Measurements from ENCODE around the gene LINGO1. TPM values are rescaled to one million over a fixed set of nuclear protein-coding genes. Genes with fewer than 3 reads are reported as not detected.

Gene LINGO1
- total and polyA plus RNA-seq, 2 donors (not counting 1 experiment from before 2014, with no cell fraction given): not detected

GRCh38 chr15:77588126-77588525 lies 44.6 kb downstream of the LINGO1 start:
- Histone ChIP-seq H3K9ac (ENCODE audit: low read length) (no peak overlapping the region), H3K4me1 (ENCODE audit: control insufficient read depth in 2 of 2, insufficient read depth in 2 of 2, low read length in 2 of 2) (no peaks in the 10 kb centered on the region), H3K9me3 (ENCODE audit: control extremely low read depth in 1 of 3, control insufficient read depth in 2 of 3, insufficient read depth in 1 of 3, low read length in 2 of 3) (peaks cover 0 to 4% (median 0%) of the 10 kb centered on the region in 3 donors), H4K20me1 (ENCODE audit: control insufficient read depth, insufficient read depth, low read length, poor library complexity, severe bottlenecking) (no peaks in the 10 kb centered on the region), H3K4me3 (ENCODE audit: control extremely low read depth in 1 of 5, extremely low read depth in 1 of 5, insufficient read depth in 1 of 5, low read depth in 2 of 5, low read length in 4 of 5) (no peak overlapping the region), H3K4me2 (replicated peaks; ENCODE audit: low read depth, low read length, poor library complexity, severe bottlenecking) (no peak overlapping the region), H3K36me3 (replicated peaks in 1 of 2; ENCODE audit: control extremely low read depth in 1 of 2, control insufficient read depth in 1 of 2, extremely low read depth in 1 of 2, insufficient read depth in 2 of 2, low read length in 1 of 2) (no peaks in the 10 kb centered on the region), H3K27me3 (replicated peaks in 1 of 4; ENCODE audit: control extremely low read depth in 1 of 4, control insufficient read depth in 3 of 4, insufficient read depth in 4 of 4, low read length in 3 of 4) (peaks cover 0 to 10% (median 3%) of the 10 kb centered on the region in 4 experiments), H3K27ac (ENCODE audit: low read length in 2 of 2) (no peak overlapping the region), H2AFZ (ENCODE audit: insufficient read depth, low read depth, low read length, poor library complexity, severe bottlenecking) (no peak overlapping the region), H3K79me2 (ENCODE audit: control insufficient read depth, insufficient read depth, low read length) (no peaks in the 10 kb centered on the region)
- ATAC-seq (ENCODE audit: low read depth) (no peak), DNase-seq (no peak)
- CTCF ChIA-PET: no interaction called here
- Mint-ChIP-seq H3K27me3 (peaks cover 31% of the 10 kb centered on the region), H3K27ac (no peak overlapping the region), H3K4me3 (no peak overlapping the region), H3K4me1 (no peaks in the 10 kb centered on the region), H3K9me3 (ENCODE audit: insufficient read depth) (no peaks in the 10 kb centered on the region)
- WGBS (ENCODE audit: insufficient coverage): 95% methylated on average over 10 of the region's 12 CpGs
- intact Hi-C loops (cut with micrococcal nuclease): no loop called here
- POLR2A ChIA-PET: no interaction called here
- no peak for TF ChIP-seq CTCF (IDR thresholded peaks at IDR 0.05)
- TF ChIP-seq EZH2 (IDR thresholded peaks at IDR 0.05; ENCODE audit: borderline replicate concordance, insufficient read depth, low read depth, low read length, poor library complexity, severe bottlenecking): no peak

- Histone ChIP-seq H2AFZ (ENCODE audit: insufficient read depth, low read depth, low read length, poor library complexity, severe bottlenecking) (no peak overlapping the region), H3K27me3 (replicated peaks in 1 of 4; ENCODE audit: control extremely low read depth in 1 of 4, control insufficient read depth in 3 of 4, insufficient read depth in 4 of 4, low read length in 3 of 4) (peaks cover 0 to 14% (median 3%) of the 10 kb centered on the region in 4 experiments), H3K4me2 (replicated peaks; ENCODE audit: low read depth, low read length, poor library complexity, severe bottlenecking) (no peak overlapping the region), H4K20me1 (ENCODE audit: control insufficient read depth, insufficient read depth, low read length, poor library complexity, severe bottlenecking) (no peaks in the 10 kb centered on the region), H3K36me3 (replicated peaks in 1 of 2; ENCODE audit: control extremely low read depth in 1 of 2, control insufficient read depth in 1 of 2, extremely low read depth in 1 of 2, insufficient read depth in 2 of 2, low read length in 1 of 2) (no peaks in the 10 kb centered on the region), H3K4me1 (ENCODE audit: control insufficient read depth in 2 of 2, insufficient read depth in 2 of 2, low read length in 2 of 2) (peaks cover 0 to 4% of the 10 kb centered on the region in 2 donors), H3K27ac (ENCODE audit: low read length in 2 of 2) (no peak overlapping the region), H3K9me3 (ENCODE audit: control extremely low read depth in 1 of 3, control insufficient read depth in 2 of 3, insufficient read depth in 1 of 3, low read length in 2 of 3) (peaks cover 0 to 4% (median 0%) of the 10 kb centered on the region in 3 donors), H3K79me2 (ENCODE audit: control insufficient read depth, insufficient read depth, low read length) (no peaks in the 10 kb centered on the region), H3K9ac (ENCODE audit: low read length) (no peak overlapping the region), H3K4me3 (ENCODE audit: control extremely low read depth in 1 of 5, extremely low read depth in 1 of 5, insufficient read depth in 1 of 5, low read depth in 2 of 5, low read length in 4 of 5) (no peak overlapping the region)
- Mint-ChIP-seq H3K27ac (no peak overlapping the region), H3K4me3 (no peak overlapping the region), H3K9me3 (ENCODE audit: insufficient read depth) (no peaks in the 10 kb centered on the region), H3K27me3 (peaks cover 19% of the 10 kb centered on the region), H3K4me1 (peaks cover 5% of the 10 kb centered on the region)
- ATAC-seq (ENCODE audit: low read depth): no peak
- CTCF ChIA-PET: no interaction called here
- TF ChIP-seq CTCF (IDR thresholded peaks at IDR 0.05): no peak
- DNase-seq: no peak
- POLR2A ChIA-PET: no interaction called here
- 86% methylated on average over 11 of the region's 11 CpGs for WGBS (ENCODE audit: insufficient coverage)
- intact Hi-C loops (cut with micrococcal nuclease): no loop called here
These were observed 48.0 kb downstream of the LINGO1 start for GRCh38 chr15:77584691-77585090.

Data from B cell (primary cell).